Left renal pelvis (tissue), 4 donors: Measurements from ENCODE around the gene FNBP1. TPM values are rescaled to one million over a fixed set of nuclear protein-coding genes. Genes with fewer than 3 reads are reported as not detected.
"Not testable (repeated sequence)": the region's sequence is repeated elsewhere in the genome, so short reads cannot be mapped to it uniquely, and the experiment has no call there.

Experiments used
- DNase-seq, 4 donors: peaks; one replicate each; pipeline ENCODE4 v3.0.0-alpha.2; 2013; ENCODE audit warnings: low read depth in 4 of 4, low spot score in 3 of 4
- polyA plus RNA-seq, 4 donors: library from polyadenylated mRNA; unstranded; fragments of 120-200 nt; gene quantifications; one replicate each; pipeline ENCODE4 v1.2.1, GENCODE V29; 2013; ENCODE audit not compliant: insufficient read length in 4 of 4

The FNBP1 gene
- polyA plus RNA-seq, 4 donors, result 44.4 to 53.8 (median 50.0) TPM

DNA sequence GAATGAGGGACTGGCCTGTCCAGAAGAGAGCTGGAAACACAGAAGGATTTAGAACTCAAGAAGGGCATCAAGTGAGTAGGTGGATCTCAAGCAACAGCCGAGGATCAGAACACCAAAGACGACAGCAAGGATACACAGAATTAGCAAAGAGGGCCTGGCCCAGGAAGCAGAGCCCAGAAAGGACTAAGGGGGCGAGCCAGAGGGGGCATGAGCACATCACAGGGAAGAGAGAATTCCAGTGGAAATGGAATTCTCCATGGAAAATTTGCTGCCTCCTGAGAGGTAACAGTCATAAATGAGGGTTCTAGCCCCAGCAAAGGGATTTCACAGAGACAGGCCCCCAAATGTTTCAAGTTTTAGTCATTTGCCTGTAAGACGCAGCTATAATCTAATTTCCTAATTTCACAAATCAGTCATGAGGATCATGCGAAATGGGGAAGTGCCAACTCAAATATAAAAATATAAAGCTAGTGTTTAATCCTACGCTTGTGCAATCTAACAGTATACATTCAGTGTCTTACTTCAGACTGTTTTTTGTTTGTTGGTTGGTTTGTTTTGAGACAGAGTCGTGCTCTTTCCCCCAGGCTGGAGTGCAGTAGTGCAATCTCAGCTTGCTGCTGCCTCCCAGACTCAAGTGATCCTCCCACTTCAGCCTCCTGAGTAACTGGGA lies 46.7 kb downstream of the FNBP1 start:
- DNase-seq, result no peak

DNA sequence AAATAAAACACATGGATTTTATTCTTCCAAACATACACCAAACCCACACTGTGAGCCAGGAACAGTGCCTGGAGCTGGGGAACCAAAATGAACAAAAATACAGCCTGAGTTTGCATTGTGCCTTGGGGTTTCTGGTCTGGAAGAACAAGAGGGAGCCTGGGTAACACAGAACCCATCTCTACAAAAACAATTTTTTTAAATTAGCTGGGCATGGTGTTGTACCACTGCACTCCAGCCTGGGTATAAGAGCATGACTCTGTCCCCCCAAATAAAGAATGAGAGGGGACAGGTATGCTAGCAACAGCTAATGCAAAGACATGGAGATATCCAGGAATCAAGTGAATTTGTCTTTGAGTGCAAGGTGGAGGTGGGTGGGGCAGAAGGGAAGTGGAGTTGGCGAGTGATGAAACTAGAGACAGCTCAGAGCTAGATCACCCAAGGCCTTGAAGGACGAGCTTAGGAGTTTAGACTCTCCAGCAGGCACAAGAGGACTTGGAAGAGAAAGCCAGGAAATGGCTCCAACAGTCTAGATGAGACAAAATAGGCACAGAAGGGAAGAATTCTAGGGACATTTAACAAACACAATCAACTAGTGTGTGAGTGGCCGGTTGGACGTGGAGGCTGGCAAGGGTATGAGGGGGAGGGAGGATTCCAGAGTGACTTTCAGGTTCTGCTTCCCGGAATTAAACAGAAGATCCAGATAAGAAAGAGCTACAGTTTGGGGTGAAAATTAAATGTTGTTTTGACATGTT lies 47.4 kb downstream of the FNBP1 start:
- DNase-seq, result no peak

DNA sequence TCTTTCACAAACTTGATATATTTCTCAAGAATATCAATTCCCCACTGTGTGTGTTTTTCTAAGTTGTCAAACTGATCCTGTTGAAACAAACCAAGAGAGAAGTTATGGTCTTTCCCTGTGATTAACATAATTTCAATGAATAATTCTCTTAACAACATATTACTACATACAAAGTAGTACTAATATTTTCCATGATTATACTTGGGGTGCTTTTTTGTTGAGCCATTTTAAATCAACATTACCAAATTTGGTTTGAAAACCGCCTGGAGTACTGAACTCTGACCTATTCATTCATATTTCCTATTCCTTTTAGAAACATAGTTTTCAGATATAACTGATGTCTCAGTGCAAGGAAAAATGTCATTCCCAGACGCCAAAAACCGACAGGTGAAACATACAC lies 48.1 kb downstream of the FNBP1 start:
- no peak for DNase-seq

DNA sequence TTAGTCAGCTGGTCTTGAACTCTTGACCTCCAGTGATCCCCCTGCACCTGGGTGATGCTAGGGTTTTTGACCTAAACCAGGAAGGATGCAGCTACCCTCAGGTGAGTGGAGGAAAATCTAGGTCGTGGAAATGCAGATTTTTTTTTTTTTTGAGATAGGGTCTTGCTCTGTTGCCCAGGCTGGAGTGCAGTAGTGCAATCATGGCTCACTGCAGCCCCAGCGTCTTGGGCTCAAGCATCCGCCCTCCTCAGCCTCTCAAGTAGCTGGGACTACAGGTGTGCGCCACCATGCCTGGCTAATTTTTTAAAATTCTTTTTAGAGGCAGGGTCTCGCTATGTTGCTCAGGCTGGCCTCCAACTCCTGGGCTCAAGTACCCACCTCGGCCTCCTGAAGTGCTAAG lies 51.9 kb downstream of the FNBP1 start:
- DNase-seq, result not testable (repeated sequence)

DNA sequence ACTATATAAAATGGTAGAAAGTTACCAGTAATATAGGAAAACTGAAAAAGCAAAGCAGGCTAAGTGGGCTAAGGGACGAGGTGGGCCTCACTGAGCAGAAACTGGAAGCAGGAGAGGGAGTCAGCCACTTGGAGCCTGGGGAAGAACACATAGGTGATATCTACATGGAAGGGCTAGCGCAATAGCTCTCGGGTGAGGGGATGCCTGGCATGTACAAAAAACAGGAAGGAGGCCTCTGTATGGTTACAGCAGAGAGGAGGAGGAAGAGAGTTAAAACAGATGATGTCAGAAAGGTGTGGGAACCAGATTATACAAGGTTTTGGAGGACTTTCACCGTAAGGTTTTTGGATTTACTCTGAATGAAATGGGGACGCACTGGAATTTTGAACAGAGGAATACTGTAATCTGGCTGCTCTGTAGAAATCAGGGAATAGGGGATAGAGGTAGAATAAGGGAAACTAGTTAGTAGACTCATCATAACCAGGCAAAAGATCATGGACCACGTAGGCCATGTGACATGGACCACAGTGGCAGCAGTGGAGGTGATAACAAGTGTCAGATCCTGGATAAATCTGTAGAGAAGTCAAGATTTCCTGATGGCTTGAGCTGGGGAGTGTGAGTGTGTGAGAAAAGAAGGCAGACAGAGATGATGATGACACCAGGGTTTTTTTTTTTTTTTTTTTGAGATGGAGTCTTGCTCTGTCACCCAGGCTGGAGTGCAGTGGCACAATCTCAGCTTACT lies 52.5 kb downstream of the FNBP1 start:
- DNase-seq, result no peak

DNA sequence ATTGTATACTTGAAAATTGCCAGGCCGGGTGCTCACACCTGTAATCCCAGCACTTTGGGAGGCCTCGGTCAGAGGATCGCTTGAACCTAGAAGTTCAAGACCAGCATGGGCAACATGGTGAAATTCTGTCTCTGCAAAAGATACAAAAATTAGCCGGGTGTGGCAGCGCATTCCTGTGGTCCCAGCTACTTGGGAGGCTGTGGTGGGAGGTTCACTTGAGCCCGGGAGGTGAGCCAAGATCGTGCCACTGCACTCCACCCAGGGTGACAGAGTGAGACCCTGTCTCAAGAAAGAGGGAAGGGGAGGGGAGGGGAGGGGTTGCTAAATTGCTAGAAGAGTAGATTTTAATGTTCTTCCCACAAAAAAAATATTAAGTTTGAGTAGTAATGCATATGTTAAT lies 53.2 kb downstream of the FNBP1 start:
- DNase-seq, result no peak

DNA sequence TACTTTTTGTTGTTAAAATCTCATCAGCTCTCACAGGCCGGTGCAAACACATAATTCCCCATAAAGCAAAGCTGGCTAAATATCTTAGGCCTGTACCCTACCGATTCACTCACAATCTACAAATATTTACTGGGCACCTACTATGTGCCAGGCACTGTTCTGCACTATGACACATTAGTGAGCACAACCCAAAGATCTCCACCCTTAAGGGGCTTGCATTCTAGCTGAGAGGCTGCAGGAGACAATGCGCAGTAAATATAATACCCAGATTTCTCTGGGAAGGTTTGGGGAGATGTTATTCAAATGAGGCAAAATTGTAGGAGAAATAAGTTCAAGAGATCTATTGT lies 53.7 kb downstream of the FNBP1 start:
- no peak for DNase-seq

DNA sequence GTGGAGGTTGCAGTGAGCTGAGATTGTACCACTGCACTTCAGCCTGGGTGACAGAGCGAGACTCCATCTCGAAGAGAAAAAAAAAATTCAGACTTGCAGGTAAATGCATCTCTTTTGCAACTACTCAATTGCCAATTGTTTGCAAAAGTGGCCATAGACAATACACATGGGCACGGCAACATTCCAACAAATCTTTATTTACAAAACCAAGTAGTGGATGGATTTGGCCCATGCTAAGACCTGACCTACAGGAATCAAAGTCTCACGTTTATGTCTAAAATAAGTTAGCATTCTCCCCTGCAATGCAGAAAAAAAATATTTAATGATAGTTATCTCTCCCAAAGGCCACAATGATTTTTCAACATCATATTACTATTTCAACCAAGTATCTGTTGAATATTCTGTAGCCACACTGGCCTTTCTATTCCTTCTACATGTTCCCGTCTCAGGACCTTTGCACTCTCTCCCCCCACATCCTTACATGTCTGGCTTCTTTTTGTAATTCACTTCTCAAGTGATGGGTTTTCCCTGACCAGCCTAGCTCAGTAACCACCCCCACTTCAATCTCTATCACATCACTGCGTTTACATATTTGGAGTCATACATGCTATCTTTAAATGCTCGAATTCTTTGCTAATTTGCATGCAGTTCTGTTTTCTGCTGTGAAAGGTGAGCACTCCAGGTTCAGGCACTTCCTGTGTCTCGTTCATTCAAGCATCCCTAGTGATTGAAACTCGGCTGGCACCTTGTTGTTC lies 54.2 kb downstream of the FNBP1 start:
- no peak for DNase-seq

DNA sequence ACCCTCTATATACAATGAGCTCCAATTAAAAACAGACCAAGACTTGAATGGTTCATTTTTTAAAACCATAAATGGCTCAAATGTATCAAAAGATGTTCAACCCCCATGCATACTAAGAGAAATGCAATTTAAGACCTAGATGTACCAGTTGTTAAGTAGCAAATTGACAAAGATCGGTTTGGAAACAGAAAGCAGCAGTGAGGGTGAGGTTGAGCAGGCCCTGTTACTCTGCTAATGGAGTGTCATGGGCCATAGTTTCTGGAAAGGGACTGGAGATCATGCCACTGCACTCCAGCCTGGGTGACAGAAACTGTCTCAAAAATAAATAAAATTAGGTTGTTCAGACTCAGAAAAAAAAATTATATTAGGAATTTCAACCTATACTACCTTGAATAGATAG lies 55.0 kb downstream of the FNBP1 start:
- no peak for DNase-seq

DNA sequence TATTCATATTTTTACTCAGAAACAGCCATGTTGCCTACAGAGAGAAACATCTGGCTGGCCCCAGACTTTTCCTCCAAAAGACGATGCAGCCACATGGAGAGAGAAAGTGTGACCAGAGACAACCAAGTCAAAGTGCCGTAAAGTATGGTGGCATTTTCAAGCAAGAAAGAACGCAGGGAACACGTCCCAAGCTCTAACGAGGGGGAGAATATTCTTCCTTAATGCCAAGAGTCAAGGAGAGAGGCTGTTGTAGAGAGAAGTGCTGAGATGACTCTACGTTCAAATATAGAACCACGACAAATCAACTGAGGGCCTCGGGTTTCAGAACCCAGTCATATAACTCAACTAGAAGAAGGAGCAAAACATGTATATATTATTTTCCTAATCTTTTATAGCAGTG lies 55.9 kb downstream of the FNBP1 start:
- no peak for DNase-seq

DNA sequence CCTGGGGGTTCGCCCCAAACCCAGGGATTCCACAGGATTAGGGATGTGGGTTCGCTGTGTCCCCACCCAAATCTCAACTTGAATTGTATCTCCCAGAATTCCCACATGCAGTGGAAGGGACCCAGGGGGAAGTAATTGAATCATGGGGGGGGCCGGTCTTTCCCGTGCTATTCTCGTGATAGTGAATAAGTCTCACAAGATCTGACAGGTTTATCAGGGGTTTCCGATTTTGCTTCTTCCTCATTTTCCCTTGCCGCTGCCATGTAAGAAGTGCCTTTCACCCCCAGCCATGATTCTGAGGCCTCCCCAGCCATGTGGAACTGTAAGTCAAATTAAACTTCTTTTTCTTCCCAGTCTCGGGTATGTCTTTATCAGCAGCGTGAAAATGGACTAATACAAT lies 58.4 kb downstream of the FNBP1 start:
- DNase-seq, result not testable (repeated sequence)

DNA sequence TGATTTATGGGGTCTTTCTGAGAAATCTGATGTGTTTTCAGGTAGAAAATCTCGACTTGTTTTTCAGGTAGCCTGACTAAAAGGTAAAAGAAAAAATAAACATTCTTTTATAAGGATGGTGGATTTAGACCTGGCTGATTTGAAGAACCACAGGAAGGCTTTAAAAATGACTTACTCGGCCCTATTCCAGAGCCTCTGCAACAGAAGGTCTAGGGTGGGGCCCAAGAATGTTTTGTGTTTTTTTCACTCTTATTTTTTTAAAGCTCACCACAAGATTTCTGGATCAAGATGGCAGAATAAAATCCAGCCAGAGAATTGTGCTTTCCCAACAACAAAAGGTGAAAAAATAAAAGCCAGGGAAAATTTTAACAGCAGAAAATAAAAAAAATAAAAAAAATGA lies 59.1 kb downstream of the FNBP1 start:
- no peak for DNase-seq

DNA sequence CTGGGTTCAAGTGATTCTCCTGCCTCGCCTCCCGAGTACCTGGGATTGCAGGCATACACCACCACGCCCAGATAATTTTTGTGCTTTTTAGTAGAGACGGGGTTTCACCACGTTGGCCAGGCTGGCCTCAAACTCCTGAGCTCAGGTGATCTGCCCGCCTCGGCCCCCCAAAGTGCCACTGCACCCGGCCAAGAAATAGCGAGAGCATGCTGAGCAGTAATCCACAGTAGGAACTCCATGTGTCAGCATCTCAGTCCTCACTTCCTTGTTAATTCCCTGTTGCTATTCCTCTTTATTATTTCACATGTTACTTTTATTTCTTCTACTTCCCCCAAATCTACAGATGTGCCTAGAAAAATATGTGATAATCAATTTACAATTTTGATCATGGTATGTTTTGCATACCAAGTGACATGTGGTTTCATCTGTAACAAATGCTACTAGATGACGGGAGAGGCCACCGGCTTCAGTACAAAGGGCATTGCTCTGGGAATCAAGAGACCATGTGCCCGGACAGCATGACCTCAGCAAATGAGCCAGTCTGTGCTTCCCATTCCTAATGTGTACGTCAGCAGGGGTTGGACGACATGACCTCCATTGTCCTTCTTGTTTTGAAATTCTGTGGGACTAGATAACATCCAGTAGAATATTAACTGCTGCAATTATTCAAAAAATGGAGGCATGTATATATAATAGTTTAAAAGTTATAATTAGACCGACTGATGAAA lies 61.6 kb downstream of the FNBP1 start:
- DNase-seq, result no peak

DNA sequence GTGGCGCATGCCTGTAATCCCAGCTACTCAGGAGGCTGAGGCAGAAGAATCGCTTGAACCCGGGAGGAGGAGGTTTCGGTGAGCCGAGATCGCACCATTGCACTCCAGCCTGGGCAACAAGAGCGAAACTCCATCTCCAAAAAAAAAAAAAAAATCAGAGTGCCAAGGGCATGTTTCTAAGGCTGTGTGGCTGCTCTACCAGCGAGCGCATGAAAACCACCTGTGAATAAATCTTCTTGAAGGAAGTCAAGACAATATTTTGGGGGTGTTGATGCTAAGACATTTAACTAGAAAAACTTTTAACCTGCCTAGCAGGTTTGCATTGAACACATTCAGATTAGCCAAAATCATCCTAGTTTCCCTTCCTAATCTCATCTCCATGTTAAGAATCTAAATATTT lies 62.8 kb downstream of the FNBP1 start:
- DNase-seq, result not testable (repeated sequence)

DNA sequence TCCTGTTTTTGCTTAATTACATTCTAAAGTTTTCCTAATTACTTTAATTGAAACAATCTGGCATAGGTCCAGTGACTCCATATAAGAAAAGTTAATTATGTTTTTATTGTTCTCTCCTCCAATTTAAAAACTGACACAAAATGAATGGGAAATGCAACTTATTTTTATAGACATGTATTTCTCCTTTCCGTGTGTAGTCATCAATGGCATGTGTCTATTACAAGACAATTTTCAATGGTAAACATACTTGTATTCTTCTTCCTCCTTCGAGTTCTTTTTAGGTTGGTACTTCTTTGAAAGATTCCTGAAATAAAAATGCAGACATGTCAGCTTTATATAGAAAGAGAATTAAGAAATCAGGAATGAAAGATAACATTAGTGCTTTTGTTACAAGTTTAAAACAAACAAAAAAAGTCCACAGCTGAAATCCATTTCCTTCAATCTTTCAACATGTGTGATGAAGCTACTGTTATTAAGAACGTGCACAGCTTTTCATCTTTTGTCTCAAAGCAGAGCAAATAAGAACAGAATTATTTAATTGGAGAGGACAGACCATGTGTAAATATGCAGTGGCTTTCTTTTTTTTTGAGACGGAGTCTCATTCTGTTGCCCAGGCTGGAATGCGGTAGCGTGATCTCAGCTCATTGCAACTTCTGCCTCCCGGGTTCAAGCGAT lies 63.8 kb downstream of the FNBP1 start:
- DNase-seq, result no peak

DNA sequence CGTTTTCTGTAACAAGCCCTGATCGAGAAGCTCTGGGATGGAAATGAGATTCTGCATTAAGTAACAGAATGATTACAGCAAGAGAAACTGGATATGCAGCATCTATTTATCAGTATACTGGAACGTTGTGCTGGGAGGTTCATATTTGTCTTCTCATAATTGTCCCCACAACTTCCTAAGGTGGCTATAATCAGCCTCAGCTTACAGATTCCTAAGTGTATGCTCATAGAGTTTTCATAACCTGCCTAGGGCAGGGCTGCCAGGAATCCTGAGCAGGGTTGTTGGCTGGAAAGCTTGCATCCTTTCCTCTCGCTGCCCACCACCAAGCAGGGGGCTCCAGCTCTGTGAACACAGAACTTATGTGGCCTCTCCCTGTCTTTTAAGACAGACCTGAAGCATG lies 70.2 kb downstream of the FNBP1 start:
- no peak for DNase-seq

DNA sequence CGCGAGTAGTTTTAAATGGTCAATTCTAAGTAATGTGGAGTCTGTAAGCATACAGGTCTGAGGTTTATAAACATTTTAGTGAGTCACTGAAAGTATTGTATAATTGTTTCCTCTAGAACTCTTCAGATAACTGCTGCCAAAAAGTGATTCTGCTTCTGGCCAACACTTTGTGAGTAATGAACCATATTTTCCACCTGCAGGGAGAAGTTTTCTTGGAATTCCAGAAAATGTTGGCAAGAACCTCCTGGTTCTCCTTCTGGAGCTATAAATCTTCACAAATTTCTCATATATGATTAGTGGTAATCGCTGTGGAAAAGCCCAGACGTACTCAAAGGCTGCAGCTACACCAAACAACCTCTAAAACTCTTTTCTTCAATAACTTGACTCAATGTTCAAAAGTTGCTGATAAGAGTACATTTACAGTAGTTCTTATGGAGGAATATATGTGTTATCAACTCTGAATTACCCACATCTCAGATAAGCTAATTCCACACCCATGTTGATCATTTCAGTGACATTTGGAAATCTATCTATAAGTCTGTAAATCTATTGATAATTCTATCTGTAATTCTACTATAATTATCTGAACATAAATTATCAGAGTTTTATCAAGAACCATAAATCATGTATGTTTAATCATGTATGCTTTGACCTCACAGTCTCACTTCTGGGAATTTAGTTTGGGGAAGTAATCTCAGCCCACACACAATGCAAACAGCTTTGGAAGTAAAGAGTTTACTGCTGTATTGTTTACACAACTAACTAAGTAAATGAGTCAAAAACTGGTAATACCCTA lies 74.1 kb downstream of the FNBP1 start:
- DNase-seq, result no peak

DNA sequence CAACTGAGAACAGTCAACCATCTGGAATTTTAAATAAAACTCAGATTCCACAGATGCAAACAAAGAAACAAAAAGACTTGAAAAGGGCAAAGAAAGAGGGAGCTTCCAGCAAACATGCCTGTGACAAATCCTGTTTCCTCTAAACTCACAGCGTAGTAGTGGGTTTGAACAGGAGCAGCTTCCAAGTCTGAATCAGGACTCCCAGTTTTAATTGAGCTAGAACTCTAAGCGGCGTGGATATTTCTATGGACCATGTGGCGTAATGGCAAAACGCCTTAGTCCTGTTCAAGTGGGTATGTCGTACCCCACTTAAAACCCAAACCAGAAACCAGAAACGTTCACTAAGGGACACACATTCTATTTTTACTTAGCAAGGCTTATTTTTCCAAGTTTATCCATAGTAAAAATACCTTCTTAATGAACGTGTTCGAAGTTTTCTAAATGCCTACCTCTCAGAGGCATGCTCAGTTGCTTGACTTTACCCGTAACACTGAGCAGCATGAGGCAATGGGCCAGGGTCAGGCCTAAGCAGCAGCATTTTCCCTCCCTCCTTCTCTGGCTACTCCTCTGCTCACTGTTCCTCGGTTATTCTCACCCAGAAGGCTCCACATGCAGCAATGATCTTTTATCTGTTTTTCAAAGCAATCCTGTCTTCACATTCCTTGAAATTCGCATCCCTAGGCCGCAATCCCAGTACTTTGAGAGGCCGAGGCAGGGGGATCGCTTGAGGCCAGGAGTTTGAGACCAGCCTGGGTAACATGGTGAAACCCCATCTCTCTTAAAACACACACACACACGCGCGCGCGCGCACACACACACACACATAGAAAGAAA lies 77.9 kb downstream of the FNBP1 start:
- no peak for DNase-seq
